SU-DHL-6 (cell line): Measurements from ENCODE around the gene TIMM22.

Experiments
- H2AFZ ChIP-seq: fragments of 200-600 bp; sonication (generic); 2 replicates; pipeline ENCODE4 v1.6.1; 2014; ENCODE audit warnings: low read depth, mild to moderate bottlenecking, moderate library complexity, mixed read lengths, antibody characterized with exemption, low read length; ENCODE audit not compliant: severe bottlenecking
- H3F3A ChIP-seq: fragments of 200-600 bp; shearing (Covaris generic); 2 replicates; pipeline ENCODE4 v1.6.0; 2016; ENCODE audit warnings: antibody characterized with exemption, mild to moderate bottlenecking; ENCODE audit not compliant: insufficient read depth
- H3K27ac ChIP-seq: fragments of 200-600 bp; sonication (generic); 2 replicates; pipeline ENCODE4 v1.5.1; 2016; ENCODE audit warnings: low read depth, mild to moderate bottlenecking, low read length, moderate library complexity, mixed read lengths
- H3K27me3 ChIP-seq: fragments of 200-600 bp; sonication (generic), shearing (Covaris generic); 2 replicates; pipeline ENCODE4 v1.6.0; 2014; ENCODE audit warnings: mild to moderate bottlenecking, low read length
- H3K36me3 ChIP-seq: fragments of 200-600 bp; sonication (generic); 2 replicates; pipeline ENCODE4 v1.6.1; 2014; ENCODE audit warnings: mild to moderate bottlenecking, low read length, mixed read lengths
- H3K4me2 ChIP-seq: fragments of 300-600, 200-600 bp; shearing (Covaris generic), sonication (generic); 2 replicates; pipeline ENCODE4 v1.6.0; 2014; ENCODE audit warnings: low read length, low read depth, mild to moderate bottlenecking; ENCODE audit not compliant: poor library complexity, severe bottlenecking
- H3K4me3 ChIP-seq: fragments of 200-600 bp; sonication (generic); 2 replicates; pipeline ENCODE4 v1.5.1; 2014; ENCODE audit warnings: antibody characterized with exemption, low read length, mild to moderate bottlenecking, mixed read lengths; ENCODE audit not compliant: insufficient read depth, poor library complexity, severe bottlenecking
- H3K79me2 ChIP-seq: fragments of 200-600 bp; sonication (generic); 2 replicates; pipeline ENCODE4 v1.6.1; 2014; ENCODE audit warnings: mild to moderate bottlenecking, low read length, moderate library complexity; ENCODE audit not compliant: insufficient read depth
- H3K9ac ChIP-seq: fragments of 200-600 bp; sonication (generic); 2 replicates; pipeline ENCODE4 v1.7.0; 2014; ENCODE audit warnings: mild to moderate bottlenecking, low read length
- H3K9me2 ChIP-seq: fragments of 200-600 bp; sonication (generic); replicated peaks from 2 replicates; pipeline ENCODE4 v1.6.1; 2014; ENCODE audit warnings: low read length; ENCODE audit not compliant: insufficient read depth
- H3K9me3 ChIP-seq: fragments of 200-600 bp; sonication (generic); 2 replicates; pipeline ENCODE4 v1.6.1; 2014; ENCODE audit warnings: low read length, mixed read lengths; ENCODE audit not compliant: insufficient read depth
- H4K20me1 ChIP-seq: fragments of 200-600 bp; sonication (generic); 2 replicates; pipeline ENCODE4 v1.6.1; 2014; ENCODE audit warnings: low read depth, mild to moderate bottlenecking, antibody characterized with exemption, low read length, moderate library complexity, mixed read lengths
- EZH2phosphoT487 ChIP-seq: fragments of 200-600 bp; sonication (generic), shearing (Covaris generic); conservative IDR thresholded peaks from 2 replicates; pipeline ENCODE4 v1.6.1; 2018; ENCODE audit warnings: mild to moderate bottlenecking, antibody characterized with exemption, low read length, moderate library complexity, mixed read lengths
- TF ChIP-seq, protein P1 (sequence below): fragments of 200-600 bp; sonication (generic); IDR thresholded peaks from one replicate; pipeline ENCODE4 v1.5.1; 2017; ENCODE audit warnings: antibody characterized with exemption, mild to moderate bottlenecking, low read length, moderate library complexity; ENCODE audit not compliant: insufficient read depth, poor library complexity, severe bottlenecking

TIMM22 gene

GRCh38 chr17:1019451-1019850 is 22.5 kb downstream of the TIMM22 start:
- H3K27ac ChIP-seq, result no peak overlapping the region
- H3K36me3 ChIP-seq, result no peaks in the 10 kb centered on the region
- no peak overlapping the region for H3K4me3 ChIP-seq
- H3F3A ChIP-seq, result no peaks in the 10 kb centered on the region
- no peak overlapping the region for H3K9ac ChIP-seq
- no peak for TF ChIP-seq EZH2phosphoT487
- TF ChIP-seq, protein P1, sequence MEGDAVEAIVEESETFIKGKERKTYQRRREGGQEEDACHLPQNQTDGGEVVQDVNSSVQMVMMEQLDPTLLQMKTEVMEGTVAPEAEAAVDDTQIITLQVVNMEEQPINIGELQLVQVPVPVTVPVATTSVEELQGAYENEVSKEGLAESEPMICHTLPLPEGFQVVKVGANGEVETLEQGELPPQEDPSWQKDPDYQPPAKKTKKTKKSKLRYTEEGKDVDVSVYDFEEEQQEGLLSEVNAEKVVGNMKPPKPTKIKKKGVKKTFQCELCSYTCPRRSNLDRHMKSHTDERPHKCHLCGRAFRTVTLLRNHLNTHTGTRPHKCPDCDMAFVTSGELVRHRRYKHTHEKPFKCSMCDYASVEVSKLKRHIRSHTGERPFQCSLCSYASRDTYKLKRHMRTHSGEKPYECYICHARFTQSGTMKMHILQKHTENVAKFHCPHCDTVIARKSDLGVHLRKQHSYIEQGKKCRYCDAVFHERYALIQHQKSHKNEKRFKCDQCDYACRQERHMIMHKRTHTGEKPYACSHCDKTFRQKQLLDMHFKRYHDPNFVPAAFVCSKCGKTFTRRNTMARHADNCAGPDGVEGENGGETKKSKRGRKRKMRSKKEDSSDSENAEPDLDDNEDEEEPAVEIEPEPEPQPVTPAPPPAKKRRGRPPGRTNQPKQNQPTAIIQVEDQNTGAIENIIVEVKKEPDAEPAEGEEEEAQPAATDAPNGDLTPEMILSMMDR, result no peak
- no peaks in the 10 kb centered on the region for H3K9me2 ChIP-seq
- no peak overlapping the region for H3K4me2 ChIP-seq
- H2AFZ ChIP-seq, result no peak overlapping the region
- H3K27me3 ChIP-seq, result no peaks in the 10 kb centered on the region
- H3K79me2 ChIP-seq, result no peaks in the 10 kb centered on the region
- no peaks in the 10 kb centered on the region for H4K20me1 ChIP-seq
- H3K9me3 ChIP-seq, result no peaks in the 10 kb centered on the region

GRCh38 chr17:1021147-1021546 is 24.2 kb downstream of the TIMM22 start:
- TF ChIP-seq EZH2phosphoT487, result no peak
- TF ChIP-seq, protein P1, result no peak
- Histone ChIP-seq H3K79me2 (no peaks in the 10 kb centered on the region), H3K27ac (no peak overlapping the region), H4K20me1 (no peaks in the 10 kb centered on the region), H3K4me2 (no peak overlapping the region), H2AFZ (no peak overlapping the region), H3F3A (no peaks in the 10 kb centered on the region), H3K9ac (no peak overlapping the region), H3K36me3 (no peaks in the 10 kb centered on the region), H3K27me3 (no peaks in the 10 kb centered on the region), H3K9me2 (no peaks in the 10 kb centered on the region), H3K4me3 (no peak overlapping the region), H3K9me3 (no peaks in the 10 kb centered on the region)

- no peak overlapping the region for H3K4me2 ChIP-seq
- H3K27ac ChIP-seq, result no peak overlapping the region
These were observed 25.5 kb downstream of the TIMM22 start for GRCh38 chr17:1022278-1023024.

More at GRCh38 chr17:1022278-1023024, 25.5 kb downstream of the TIMM22 start:
- Histone ChIP-seq H3K9ac (no peak overlapping the region), H3K79me2 (no peaks in the 10 kb centered on the region), H3K9me2 (no peaks in the 10 kb centered on the region), H2AFZ (no peak overlapping the region), H3K4me3 (no peak overlapping the region), H3K9me3 (no peaks in the 10 kb centered on the region), H3K27me3 (no peaks in the 10 kb centered on the region), H3K36me3 (no peaks in the 10 kb centered on the region), H4K20me1 (no peaks in the 10 kb centered on the region), H3F3A (no peaks in the 10 kb centered on the region)
- TF ChIP-seq, protein P1, result no peak
- TF ChIP-seq EZH2phosphoT487, result no peak
